Keratinocyte (primary cell): Measurements from ENCODE around the gene ZNF568. TPM values are rescaled to one million over a fixed set of nuclear protein-coding genes. Genes with fewer than 3 reads are reported as not detected.

Source experiments
- DNase-seq: peaks from one replicate; pipeline ENCODE4 v3.0.0-alpha.2; 2011; ENCODE audit warnings: low read depth, missing footprints, low spot score
- FAIRE-seq: peaks from 2 replicates; lab custom pipeline; 2011; peaks lifted over from hg19 to GRCh38; lab: Jason Lieb, UNC
- H2AFZ ChIP-seq: 2 replicates; pipeline ENCODE4 v1.6.0; 2012; ENCODE audit warnings: low read length, control low read depth, inconsistent platforms; ENCODE audit not compliant: control insufficient read depth
- H3K27ac ChIP-seq: 2 replicates; pipeline ENCODE4 v1.5.1; 2011; ENCODE audit warnings: low read length; ENCODE audit not compliant: control insufficient read depth, insufficient read depth
- H3K27me3 ChIP-seq: 3 replicates; pipeline ENCODE4 v1.6.0; 2011; ENCODE audit warnings: low read length; ENCODE audit not compliant: control insufficient read depth, insufficient read depth; ENCODE audit errors: extremely low read depth
- H3K36me3 ChIP-seq, 2 experiments: 2 replicates in 1 of 2; 3 replicates in 1 of 2; pipeline ENCODE4 v1.5.1; 2011; ENCODE audit warnings: low read length in 2 of 2, mild to moderate bottlenecking in 1 of 2; ENCODE audit not compliant: control insufficient read depth in 2 of 2, insufficient read depth in 2 of 2; ENCODE audit errors: extremely low read depth in 1 of 2
- H3K4me1 ChIP-seq: 3 replicates; pipeline ENCODE4 v1.5.1; 2011; ENCODE audit warnings: low read length; ENCODE audit not compliant: control insufficient read depth, insufficient read depth; ENCODE audit errors: extremely low read depth
- H3K4me2 ChIP-seq: 3 replicates; pipeline ENCODE4 v1.6.0; 2011; ENCODE audit warnings: low read depth, low read length; ENCODE audit not compliant: control insufficient read depth, insufficient read depth; ENCODE audit errors: extremely low read depth
- H3K4me3 ChIP-seq, 3 experiments: fragments of 200-600 bp in 1 of 3; sonication (generic) in 1 of 3; 2 replicates in 2 of 3; 3 replicates in 1 of 3; pipeline ENCODE4 v1.5.1; 2011 to 2016; ENCODE audit warnings: low read length in 3 of 3, mild to moderate bottlenecking in 3 of 3, control low read depth in 2 of 3, inconsistent platforms in 1 of 3, low read depth in 1 of 3, mixed read lengths in 1 of 3, mixed run types in 1 of 3, moderate library complexity in 1 of 3; ENCODE audit not compliant: control insufficient read depth in 2 of 3, insufficient read depth in 2 of 3; ENCODE audit errors: extremely low read depth in 1 of 3
- H3K79me2 ChIP-seq: 2 replicates; pipeline ENCODE4 v1.6.0; 2012; ENCODE audit warnings: low read length; ENCODE audit not compliant: control insufficient read depth, insufficient read depth
- H3K9ac ChIP-seq: 3 replicates; pipeline ENCODE4 v1.6.0; 2011; ENCODE audit warnings: low read length; ENCODE audit not compliant: control insufficient read depth, insufficient read depth; ENCODE audit errors: extremely low read depth
- H3K9me1 ChIP-seq: 3 replicates; pipeline ENCODE4 v1.6.0; 2011; ENCODE audit warnings: low read length; ENCODE audit not compliant: control insufficient read depth, insufficient read depth; ENCODE audit errors: extremely low read depth
- H3K9me3 ChIP-seq: 2 replicates; pipeline ENCODE4 v1.5.1; 2012; ENCODE audit warnings: low read depth, low read length; ENCODE audit not compliant: control insufficient read depth
- H4K20me1 ChIP-seq: 3 replicates; pipeline ENCODE4 v1.6.0; 2011; ENCODE audit warnings: low read length; ENCODE audit not compliant: control insufficient read depth, insufficient read depth; ENCODE audit errors: extremely low read depth
- EZH2 ChIP-seq: IDR thresholded peaks from one replicate; pipeline ENCODE4 v1.6.1; 2012; ENCODE audit warnings: inconsistent platforms, mild to moderate bottlenecking, low read length, moderate library complexity
- dilution Hi-C: fragments of 300-500 bp; cut with MboI; formaldehyde crosslinking; loops from one replicate; pipeline ENCODE4 v1.7.0; 2020; ENCODE audit warnings: low sequenced_read_pairs; ENCODE audit not compliant: extremely low pct_ligation_motif_present
- polyA plus RNA-seq, 5 experiments: library from polyadenylated mRNA; depleted of rRNA in 3 of 5; stranded (reverse) in 3 of 5; stranded (forward) in 1 of 5; unstranded in 1 of 5; fragments of >200 nt; gene quantifications; 1 replicate in 1 of 5; 2 replicates in 3 of 5; 3 replicates in 1 of 5; pipeline versions ENCODE4 v1.2.1 to v1.2.3, GENCODE V29; 2011 to 2012; ENCODE audit warnings: missing spikeins in 2 of 5, low read depth in 1 of 5, low replicate concordance in 1 of 5
- TF ChIP-seq, protein P1 (sequence below), 3 experiments: IDR thresholded peaks in 1 of 3; conservative IDR thresholded peaks in 1 of 3; optimal IDR thresholded peaks in 1 of 3; 2 replicates in 2 of 3; 3 replicates in 1 of 3; pipeline versions ENCODE3 to v1.5.1; 2011; ENCODE audit warnings: low read length in 3 of 3, mild to moderate bottlenecking in 3 of 3, moderate library complexity in 2 of 3, control low read depth in 1 of 3, inconsistent platforms in 1 of 3; ENCODE audit not compliant: insufficient read depth in 2 of 3; ENCODE audit errors: extremely low read depth in 1 of 3

The ZNF568 gene
- polyA plus RNA-seq, 1 donor (not counting 4 experiments of a cell fraction or from before 2014, with no cell fraction given), result 4.1 TPM

DNA sequence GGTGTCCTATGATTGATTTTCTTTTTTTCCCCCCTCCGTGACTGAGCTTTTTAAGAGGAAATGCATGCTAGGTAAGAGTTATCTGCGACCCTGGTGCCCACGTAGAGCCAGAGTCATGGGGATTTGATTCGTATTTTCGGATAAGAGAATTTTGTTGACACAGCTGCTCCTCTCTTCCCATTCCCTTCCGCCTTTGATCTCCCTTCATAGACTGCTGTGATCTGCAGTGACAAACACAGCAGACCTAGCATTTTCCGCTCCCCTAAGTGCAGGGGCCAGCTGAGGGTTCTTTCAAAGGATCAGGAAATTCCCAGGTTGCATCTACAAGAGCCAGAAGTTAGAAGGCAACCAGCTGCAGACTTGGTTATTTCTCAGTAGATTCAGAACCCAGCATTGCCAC lies 70.5 kb downstream of the ZNF568 start:
- no peaks in the 10 kb centered on the region for H3K79me2 ChIP-seq
- no peak for TF ChIP-seq EZH2
- TF ChIP-seq, protein P1, sequence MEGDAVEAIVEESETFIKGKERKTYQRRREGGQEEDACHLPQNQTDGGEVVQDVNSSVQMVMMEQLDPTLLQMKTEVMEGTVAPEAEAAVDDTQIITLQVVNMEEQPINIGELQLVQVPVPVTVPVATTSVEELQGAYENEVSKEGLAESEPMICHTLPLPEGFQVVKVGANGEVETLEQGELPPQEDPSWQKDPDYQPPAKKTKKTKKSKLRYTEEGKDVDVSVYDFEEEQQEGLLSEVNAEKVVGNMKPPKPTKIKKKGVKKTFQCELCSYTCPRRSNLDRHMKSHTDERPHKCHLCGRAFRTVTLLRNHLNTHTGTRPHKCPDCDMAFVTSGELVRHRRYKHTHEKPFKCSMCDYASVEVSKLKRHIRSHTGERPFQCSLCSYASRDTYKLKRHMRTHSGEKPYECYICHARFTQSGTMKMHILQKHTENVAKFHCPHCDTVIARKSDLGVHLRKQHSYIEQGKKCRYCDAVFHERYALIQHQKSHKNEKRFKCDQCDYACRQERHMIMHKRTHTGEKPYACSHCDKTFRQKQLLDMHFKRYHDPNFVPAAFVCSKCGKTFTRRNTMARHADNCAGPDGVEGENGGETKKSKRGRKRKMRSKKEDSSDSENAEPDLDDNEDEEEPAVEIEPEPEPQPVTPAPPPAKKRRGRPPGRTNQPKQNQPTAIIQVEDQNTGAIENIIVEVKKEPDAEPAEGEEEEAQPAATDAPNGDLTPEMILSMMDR (optimal IDR thresholded peaks at IDR 0.05 in 1 of 3, IDR thresholded peaks at IDR 0.05 in 1 of 3, conservative IDR thresholded peaks at IDR 0.05 in 1 of 3; ENCODE audit: extremely low read depth in 1 of 3, insufficient read depth in 2 of 3, low read length in 3 of 3), result no peak
- no peak overlapping the region for H3K4me2 ChIP-seq
- H3K9ac ChIP-seq, result no peak overlapping the region
- DNase-seq, result no peak
- dilution Hi-C loops, result no loop called here
- no peak overlapping the region for H2AFZ ChIP-seq
- no peaks in the 10 kb centered on the region for H3K9me1 ChIP-seq
- H3K4me1 ChIP-seq, result no peaks in the 10 kb centered on the region
- no peaks in the 10 kb centered on the region for H4K20me1 ChIP-seq
- peaks cover 2% of the 10 kb centered on the region for H3K9me3 ChIP-seq
- H3K4me3 ChIP-seq, result no peak overlapping the region
- no peak for FAIRE-seq
- no peak overlapping the region for H3K27ac ChIP-seq
- H3K36me3 ChIP-seq, result peaks cover 0 to 2% of the 10 kb centered on the region in 2 experiments
- H3K27me3 ChIP-seq, result no peaks in the 10 kb centered on the region

DNA sequence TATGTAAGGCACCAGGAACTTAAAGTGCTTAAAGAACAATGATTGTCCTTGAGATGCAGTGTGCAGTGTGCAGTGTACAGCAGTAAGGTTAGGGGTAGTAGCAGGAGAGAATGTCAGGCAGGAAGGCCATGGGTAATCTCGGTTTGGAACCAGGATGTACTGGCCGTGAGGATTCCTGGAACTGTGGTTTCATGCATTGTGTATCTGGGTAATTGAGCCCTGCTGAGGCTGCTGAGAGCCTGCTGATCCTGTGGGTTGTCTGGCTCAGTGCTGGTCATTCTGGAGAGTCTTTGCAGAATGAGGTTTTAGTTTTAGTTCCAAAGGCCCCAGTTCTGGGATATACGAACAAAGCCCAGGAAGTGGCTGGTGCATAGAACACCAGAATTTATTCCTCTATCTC lies 71.0 kb downstream of the ZNF568 start:
- Histone ChIP-seq H3K36me3 (peaks cover 0 to 2% of the 10 kb centered on the region in 2 experiments), H3K4me3 (no peak overlapping the region), H3K79me2 (no peaks in the 10 kb centered on the region), H3K4me1 (no peaks in the 10 kb centered on the region), H3K9ac (no peak overlapping the region), H3K27me3 (no peaks in the 10 kb centered on the region), H4K20me1 (no peaks in the 10 kb centered on the region), H3K27ac (no peak overlapping the region), H3K9me1 (no peaks in the 10 kb centered on the region), H2AFZ (no peak overlapping the region), H3K4me2 (no peak overlapping the region), H3K9me3 (peaks cover 2% of the 10 kb centered on the region)
- no peak for DNase-seq
- no peak for FAIRE-seq
- TF ChIP-seq, protein P1 (optimal IDR thresholded peaks at IDR 0.05 in 1 of 3, IDR thresholded peaks at IDR 0.05 in 1 of 3, conservative IDR thresholded peaks at IDR 0.05 in 1 of 3; ENCODE audit: extremely low read depth in 1 of 3, insufficient read depth in 2 of 3, low read length in 3 of 3), result no peak
- TF ChIP-seq EZH2, result no peak
- dilution Hi-C loops, result no loop called here
